HCT116 (cell line): Measurements from ENCODE around the gene KNTC1. TPM values are rescaled to one million over a fixed set of nuclear protein-coding genes. Genes with fewer than 3 reads are reported as not detected.

ENCODE experiments used
- ATAC-seq: fragments of 200-7000 bp; cut with Tn5 transposase; 2 replicates; pipeline ENCODE4 v1.9.1; 2020; ENCODE audit warnings: mild to moderate bottlenecking, moderate library complexity
- BruUV-seq: library from RNA; stranded (reverse); fragments of 400-500 nt; replicated peaks from 2 replicates; lab custom pipeline; 2021; lab: Mats Ljungman, UMichigan
- CTCF ChIA-PET: fragments of 300-600 bp; sonication (Branson Sonifier 250); formaldehyde crosslinking; loops from one replicate; lab custom pipeline; 2021; ENCODE audit warnings: antibody characterized with exemption; lab: Charles Lee
- POLR2A ChIA-PET: fragments of 300-600, 350-600 bp; sonication (Branson Sonifier 250); formaldehyde crosslinking; loops from one replicate; lab custom pipeline; 2021; ENCODE audit warnings: antibody characterized with exemption; lab: Charles Lee
- RAD21 ChIA-PET, 2 experiments: fragments of 300-600 bp; sonication (Branson Sonifier 250); formaldehyde crosslinking; loops; one replicate each; lab custom pipeline; 2023; ENCODE audit warnings: low total read pairs in 2 of 2; ENCODE audit not compliant: uncharacterized antibody in 2 of 2, unreplicated experiment in 2 of 2, low non-redundant PET in 1 of 2; lab: Charles Lee
- DNase-seq: peaks from one replicate; pipeline ENCODE4 v3.0.0-alpha.2; 2010; ENCODE audit warnings: low read depth, low spot score
- H2AFZ ChIP-seq: fragments of 200-600 bp; shearing (Covaris generic), sonication (generic); 2 replicates; pipeline ENCODE4 v1.6.1; 2017; ENCODE audit warnings: low read depth, mixed run types, mixed read lengths, antibody characterized with exemption, low read length; ENCODE audit not compliant: poor library complexity, severe bottlenecking
- H3K27ac ChIP-seq: 2 replicates; pipeline ENCODE4 v1.5.1; 2012; ENCODE audit warnings: low read depth, low read length
- H3K27me3 ChIP-seq: fragments of 200-600 bp; sonication (generic); 2 replicates; pipeline ENCODE4 v1.6.1; 2016; ENCODE audit warnings: mixed run types, low read length, mixed read lengths; ENCODE audit not compliant: insufficient read depth
- H3K36me3 ChIP-seq, 2 experiments: fragments of 200-500 bp in 1 of 2; fragments of 200-600 bp in 1 of 2; sonication (Bioruptor generic) in 1 of 2; sonication (generic) in 1 of 2; 2 replicates each; pipeline versions ENCODE4 v1.5.1 to v1.6.1; 2014 to 2016; ENCODE audit warnings: low read length in 2 of 2, inconsistent platforms in 1 of 2, mixed read lengths in 1 of 2, mixed run types in 1 of 2; ENCODE audit not compliant: insufficient read depth in 2 of 2, control insufficient read depth in 1 of 2
- H3K4me1 ChIP-seq, 2 experiments: fragments of 200-600 bp in 1 of 2; sonication (generic) in 1 of 2; 2 replicates each; pipeline versions ENCODE4 v1.5.1 to v1.6.1; 2012 to 2017; ENCODE audit warnings: low read length in 2 of 2, inconsistent platforms in 1 of 2, mild to moderate bottlenecking in 1 of 2, mixed read lengths in 1 of 2, mixed run types in 1 of 2, moderate library complexity in 1 of 2; ENCODE audit not compliant: insufficient read depth in 2 of 2, control insufficient read depth in 1 of 2
- H3K4me2 ChIP-seq: fragments of 200-600 bp; sonication (generic); 2 replicates; pipeline ENCODE4 v1.6.1; 2017; ENCODE audit warnings: mixed run types, low read length, mixed read lengths
- H3K4me3 ChIP-seq, 2 experiments: fragments of 200-600 bp in 1 of 2; sonication (generic) in 1 of 2; replicated peaks in 1 of 2; 2 replicates each; pipeline ENCODE4 v1.5.1; 2011 to 2016; ENCODE audit warnings: low read length in 2 of 2, control low read depth in 1 of 2, low read depth in 1 of 2, mild to moderate bottlenecking in 1 of 2, mixed read lengths in 1 of 2, mixed run types in 1 of 2
- H3K79me2 ChIP-seq: fragments of 200-600 bp; sonication (generic); 2 replicates; pipeline ENCODE4 v1.6.1; 2017; ENCODE audit warnings: mild to moderate bottlenecking, mixed run types, low read length, moderate library complexity, mixed read lengths; ENCODE audit not compliant: insufficient read depth
- H3K9ac ChIP-seq: fragments of 200-600 bp; sonication (generic); 2 replicates; pipeline ENCODE4 v1.6.1; 2016; ENCODE audit warnings: low read length, mixed read lengths
- H3K9me2 ChIP-seq: fragments of 200-600 bp; sonication (generic), shearing (Covaris generic); 2 replicates; pipeline ENCODE4 v1.6.1; 2017; ENCODE audit warnings: mixed run types, mild to moderate bottlenecking, moderate library complexity; ENCODE audit not compliant: insufficient read depth
- H3K9me3 ChIP-seq, 2 experiments: fragments of 200-500 bp in 1 of 2; fragments of 200-600 bp in 1 of 2; sonication (Bioruptor generic) in 1 of 2; sonication (generic) in 1 of 2; 2 replicates each; pipeline ENCODE4 v1.6.1; 2014 to 2017; ENCODE audit warnings: low read length in 2 of 2, mixed read lengths in 2 of 2, inconsistent platforms in 1 of 2, low read depth in 1 of 2, mild to moderate bottlenecking in 1 of 2, mixed run types in 1 of 2, moderate library complexity in 1 of 2; ENCODE audit not compliant: control insufficient read depth in 1 of 2, insufficient read depth in 1 of 2
- H4K20me1 ChIP-seq: fragments of 200-600 bp; sonication (generic), shearing (Covaris generic); 2 replicates; pipeline ENCODE4 v1.6.1; 2017; ENCODE audit warnings: mixed run types, mild to moderate bottlenecking, moderate library complexity; ENCODE audit not compliant: insufficient read depth
- CBX3 ChIP-seq: IDR thresholded peaks from 2 replicates; pipeline ENCODE4 v1.6.1; 2012; ENCODE audit warnings: low read depth
- CEBPB ChIP-seq: IDR thresholded peaks from 2 replicates; pipeline ENCODE4 v1.6.1; 2012; ENCODE audit warnings: low read depth
- CTCF ChIP-seq, 3 experiments: fragments of 200-600 bp in 1 of 3; sonication (generic) in 1 of 3; IDR thresholded peaks in 2 of 3; conservative IDR thresholded peaks in 1 of 3; 2 replicates each; pipeline ENCODE4 v1.5.1; 2012 to 2017; ENCODE audit warnings: low read depth in 2 of 3, low read length in 2 of 3, antibody characterized with exemption in 1 of 3, borderline replicate concordance in 1 of 3, control low read depth in 1 of 3, mild to moderate bottlenecking in 1 of 3, mixed read lengths in 1 of 3, mixed run types in 1 of 3, moderate library complexity in 1 of 3; ENCODE audit not compliant: insufficient read depth in 1 of 3
- EGR1 ChIP-seq: IDR thresholded peaks from 2 replicates; pipeline ENCODE4 v1.6.1; 2012; ENCODE audit warnings: low read depth
- EZH2phosphoT487 ChIP-seq: fragments of 200-600 bp; IDR thresholded peaks from 2 replicates; pipeline ENCODE4 v1.6.1; 2018; ENCODE audit warnings: antibody characterized with exemption, borderline replicate concordance
- FOSL1 ChIP-seq: IDR thresholded peaks from 2 replicates; pipeline ENCODE4 v1.6.1; 2012; ENCODE audit warnings: low read depth
- JUND ChIP-seq: IDR thresholded peaks from 2 replicates; pipeline ENCODE4 v1.6.1; 2012
- POLR2A ChIP-seq: IDR thresholded peaks from 2 replicates; pipeline ENCODE4 v1.7.0; 2011; ENCODE audit warnings: borderline replicate concordance; ENCODE audit not compliant: insufficient read depth, insufficient read length; ENCODE audit errors: extremely low read depth
- POLR2AphosphoS5 ChIP-seq: IDR thresholded peaks from 2 replicates; pipeline ENCODE4 v1.6.1; 2011; ENCODE audit warnings: mild to moderate bottlenecking, low read depth, low read length, moderate library complexity
- SIN3A ChIP-seq: IDR thresholded peaks from 2 replicates; pipeline ENCODE4 v1.6.1; 2012; ENCODE audit warnings: low read depth
- SP1 ChIP-seq: IDR thresholded peaks from 2 replicates; pipeline ENCODE4 v1.6.1; 2012; ENCODE audit warnings: low read depth
- SRF ChIP-seq: IDR thresholded peaks from 2 replicates; pipeline ENCODE4 v1.6.1; 2012; ENCODE audit warnings: low read depth
- YY1 ChIP-seq: IDR thresholded peaks from 2 replicates; pipeline ENCODE4 v1.6.1; 2011; ENCODE audit warnings: low read length, low read depth, moderate library complexity, mild to moderate bottlenecking; ENCODE audit not compliant: insufficient replicate concordance; ENCODE audit errors: extremely low read depth
- ZBTB33 ChIP-seq: IDR thresholded peaks from 2 replicates; pipeline ENCODE4 v1.6.1; 2011; ENCODE audit warnings: mild to moderate bottlenecking, low read length, moderate library complexity; ENCODE audit not compliant: insufficient replicate concordance; ENCODE audit errors: extremely low read depth
- ZNF274 ChIP-seq: fragments of 200-500 bp; sonication (Bioruptor generic); IDR thresholded peaks from 2 replicates; pipeline ENCODE4 v1.6.1; 2014; ENCODE audit warnings: mild to moderate bottlenecking, low read depth, low read length, inconsistent platforms
- intact Hi-C: fragments of 100-400 bp; cut with micrococcal nuclease; formaldehyde crosslinking; loops from 2 replicates; pipeline ENCODE4 v1.10.0; 2022
- total RNA-seq: library from RNA; stranded (reverse); gene quantifications from one replicate; pipeline ENCODE4 v1.2.1, GENCODE V29; 2021; ENCODE audit not compliant: unreplicated experiment
- TF ChIP-seq, protein P1 (sequence below): IDR thresholded peaks from 2 replicates; pipeline ENCODE4 v1.6.1; 2012
- TF ChIP-seq, protein P2 (sequence below): IDR thresholded peaks from 2 replicates; pipeline ENCODE4 v1.6.1; 2012; ENCODE audit warnings: low read depth

KNTC1 gene
- total RNA-seq, 1 experiment from 2014 or later = 70.2 TPM

- CTCF ChIA-PET = no interaction called here
- Histone ChIP-seq H3K4me2 (no peak overlapping the region), H3K27me3 (no peaks in the 10 kb centered on the region)
- TF ChIP-seq EZH2phosphoT487 (no peak), SIN3A (no peak), FOSL1 (no peak), POLR2AphosphoS5 (no peak), CTCF (IDR thresholded peaks at IDR 0.05 in 2 of 3, conservative IDR thresholded peaks at IDR 0.05 in 1 of 3; ENCODE audit: borderline replicate concordance in 1 of 3, insufficient read depth in 1 of 3, low read depth in 2 of 3, low read length in 2 of 3) (no peak), ZNF274 (no peak), CEBPB (no peak), ZBTB33 (no peak), YY1 (no peak), SP1 (no peak), CBX3 (no peak), EGR1 (no peak), POLR2A (no peak), JUND (no peak), SRF (no peak)
- TF ChIP-seq, protein P1, sequence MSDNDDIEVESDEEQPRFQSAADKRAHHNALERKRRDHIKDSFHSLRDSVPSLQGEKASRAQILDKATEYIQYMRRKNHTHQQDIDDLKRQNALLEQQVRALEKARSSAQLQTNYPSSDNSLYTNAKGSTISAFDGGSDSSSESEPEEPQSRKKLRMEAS = no peak
- TF ChIP-seq, protein P2, sequence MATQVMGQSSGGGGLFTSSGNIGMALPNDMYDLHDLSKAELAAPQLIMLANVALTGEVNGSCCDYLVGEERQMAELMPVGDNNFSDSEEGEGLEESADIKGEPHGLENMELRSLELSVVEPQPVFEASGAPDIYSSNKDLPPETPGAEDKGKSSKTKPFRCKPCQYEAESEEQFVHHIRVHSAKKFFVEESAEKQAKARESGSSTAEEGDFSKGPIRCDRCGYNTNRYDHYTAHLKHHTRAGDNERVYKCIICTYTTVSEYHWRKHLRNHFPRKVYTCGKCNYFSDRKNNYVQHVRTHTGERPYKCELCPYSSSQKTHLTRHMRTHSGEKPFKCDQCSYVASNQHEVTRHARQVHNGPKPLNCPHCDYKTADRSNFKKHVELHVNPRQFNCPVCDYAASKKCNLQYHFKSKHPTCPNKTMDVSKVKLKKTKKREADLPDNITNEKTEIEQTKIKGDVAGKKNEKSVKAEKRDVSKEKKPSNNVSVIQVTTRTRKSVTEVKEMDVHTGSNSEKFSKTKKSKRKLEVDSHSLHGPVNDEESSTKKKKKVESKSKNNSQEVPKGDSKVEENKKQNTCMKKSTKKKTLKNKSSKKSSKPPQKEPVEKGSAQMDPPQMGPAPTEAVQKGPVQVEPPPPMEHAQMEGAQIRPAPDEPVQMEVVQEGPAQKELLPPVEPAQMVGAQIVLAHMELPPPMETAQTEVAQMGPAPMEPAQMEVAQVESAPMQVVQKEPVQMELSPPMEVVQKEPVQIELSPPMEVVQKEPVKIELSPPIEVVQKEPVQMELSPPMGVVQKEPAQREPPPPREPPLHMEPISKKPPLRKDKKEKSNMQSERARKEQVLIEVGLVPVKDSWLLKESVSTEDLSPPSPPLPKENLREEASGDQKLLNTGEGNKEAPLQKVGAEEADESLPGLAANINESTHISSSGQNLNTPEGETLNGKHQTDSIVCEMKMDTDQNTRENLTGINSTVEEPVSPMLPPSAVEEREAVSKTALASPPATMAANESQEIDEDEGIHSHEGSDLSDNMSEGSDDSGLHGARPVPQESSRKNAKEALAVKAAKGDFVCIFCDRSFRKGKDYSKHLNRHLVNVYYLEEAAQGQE = no peak
- TF ChIP-seq, all 23 proteins: peak for 0
- Histone ChIP-seq H3K9me3 (no peaks in the 10 kb centered on the region), H4K20me1 (no peaks in the 10 kb centered on the region), H3K4me1 (no peaks in the 10 kb centered on the region), H3K4me3 (no peak overlapping the region), H3K27ac (no peak overlapping the region), H3K9me2 (no peaks in the 10 kb centered on the region), H2AFZ (no peak overlapping the region), H3K9ac (no peak overlapping the region), H3K36me3 (peaks cover 40 to 46% of the 10 kb centered on the region in 2 experiments), H3K79me2 (no peaks in the 10 kb centered on the region)
- ChIA-PET RAD21 (no interaction called here), POLR2A (interaction anchor here (1.3 kb wide), 1 partner anchor 8 kb away, joined by 3 read pairs; no protein-coding TSS in a partner anchor)
- DNase-seq = no peak
- intact Hi-C loops = no loop called here
- ATAC-seq = no peak
- no TSS peak for BruUV-seq
Observed at GRCh38 chr12:122483969-122484368, 43.1 kb upstream of the KNTC1 start.
